Keratinocyte (primary cell): ENCODE results near the gene ADAMTS10. TPM values are rescaled to one million over a fixed set of nuclear protein-coding genes. Genes with fewer than 3 reads are reported as not detected.

Source experiments
- DNase-seq: peaks from one replicate; pipeline ENCODE4 v3.0.0-alpha.2; 2011; ENCODE audit warnings: low read depth, missing footprints, low spot score
- FAIRE-seq: peaks from 2 replicates; lab custom pipeline; 2011; peaks lifted over from hg19 to GRCh38; lab: Jason Lieb, UNC
- H2AFZ ChIP-seq: 2 replicates; pipeline ENCODE4 v1.6.0; 2012; ENCODE audit warnings: low read length, control low read depth, inconsistent platforms; ENCODE audit not compliant: control insufficient read depth
- H3K27ac ChIP-seq: 2 replicates; pipeline ENCODE4 v1.5.1; 2011; ENCODE audit warnings: low read length; ENCODE audit not compliant: control insufficient read depth, insufficient read depth
- H3K27me3 ChIP-seq: 3 replicates; pipeline ENCODE4 v1.6.0; 2011; ENCODE audit warnings: low read length; ENCODE audit not compliant: control insufficient read depth, insufficient read depth; ENCODE audit errors: extremely low read depth
- H3K36me3 ChIP-seq, 2 experiments: 2 replicates in 1 of 2; 3 replicates in 1 of 2; pipeline ENCODE4 v1.5.1; 2011; ENCODE audit warnings: low read length in 2 of 2, mild to moderate bottlenecking in 1 of 2; ENCODE audit not compliant: control insufficient read depth in 2 of 2, insufficient read depth in 2 of 2; ENCODE audit errors: extremely low read depth in 1 of 2
- H3K4me1 ChIP-seq: 3 replicates; pipeline ENCODE4 v1.5.1; 2011; ENCODE audit warnings: low read length; ENCODE audit not compliant: control insufficient read depth, insufficient read depth; ENCODE audit errors: extremely low read depth
- H3K4me2 ChIP-seq: 3 replicates; pipeline ENCODE4 v1.6.0; 2011; ENCODE audit warnings: low read depth, low read length; ENCODE audit not compliant: control insufficient read depth, insufficient read depth; ENCODE audit errors: extremely low read depth
- H3K4me3 ChIP-seq, 3 experiments: fragments of 200-600 bp in 1 of 3; sonication (generic) in 1 of 3; 2 replicates in 2 of 3; 3 replicates in 1 of 3; pipeline ENCODE4 v1.5.1; 2011 to 2016; ENCODE audit warnings: low read length in 3 of 3, mild to moderate bottlenecking in 3 of 3, control low read depth in 2 of 3, inconsistent platforms in 1 of 3, low read depth in 1 of 3, mixed read lengths in 1 of 3, mixed run types in 1 of 3, moderate library complexity in 1 of 3; ENCODE audit not compliant: control insufficient read depth in 2 of 3, insufficient read depth in 2 of 3; ENCODE audit errors: extremely low read depth in 1 of 3
- H3K79me2 ChIP-seq: 2 replicates; pipeline ENCODE4 v1.6.0; 2012; ENCODE audit warnings: low read length; ENCODE audit not compliant: control insufficient read depth, insufficient read depth
- H3K9ac ChIP-seq: 3 replicates; pipeline ENCODE4 v1.6.0; 2011; ENCODE audit warnings: low read length; ENCODE audit not compliant: control insufficient read depth, insufficient read depth; ENCODE audit errors: extremely low read depth
- H3K9me1 ChIP-seq: 3 replicates; pipeline ENCODE4 v1.6.0; 2011; ENCODE audit warnings: low read length; ENCODE audit not compliant: control insufficient read depth, insufficient read depth; ENCODE audit errors: extremely low read depth
- H3K9me3 ChIP-seq: 2 replicates; pipeline ENCODE4 v1.5.1; 2012; ENCODE audit warnings: low read depth, low read length; ENCODE audit not compliant: control insufficient read depth
- H4K20me1 ChIP-seq: 3 replicates; pipeline ENCODE4 v1.6.0; 2011; ENCODE audit warnings: low read length; ENCODE audit not compliant: control insufficient read depth, insufficient read depth; ENCODE audit errors: extremely low read depth
- CTCF ChIP-seq, 3 experiments: IDR thresholded peaks in 1 of 3; conservative IDR thresholded peaks in 1 of 3; optimal IDR thresholded peaks in 1 of 3; 2 replicates in 2 of 3; 3 replicates in 1 of 3; pipeline versions ENCODE3 to v1.5.1; 2011; ENCODE audit warnings: low read length in 3 of 3, mild to moderate bottlenecking in 3 of 3, moderate library complexity in 2 of 3, control low read depth in 1 of 3, inconsistent platforms in 1 of 3; ENCODE audit not compliant: insufficient read depth in 2 of 3; ENCODE audit errors: extremely low read depth in 1 of 3
- EZH2 ChIP-seq: IDR thresholded peaks from one replicate; pipeline ENCODE4 v1.6.1; 2012; ENCODE audit warnings: inconsistent platforms, mild to moderate bottlenecking, low read length, moderate library complexity
- dilution Hi-C: fragments of 300-500 bp; cut with MboI; formaldehyde crosslinking; loops from one replicate; pipeline ENCODE4 v1.7.0; 2020; ENCODE audit warnings: low sequenced_read_pairs; ENCODE audit not compliant: extremely low pct_ligation_motif_present
- polyA plus RNA-seq, 5 experiments: library from polyadenylated mRNA; depleted of rRNA in 3 of 5; stranded (reverse) in 3 of 5; stranded (forward) in 1 of 5; unstranded in 1 of 5; fragments of >200 nt; gene quantifications; 1 replicate in 1 of 5; 2 replicates in 3 of 5; 3 replicates in 1 of 5; pipeline versions ENCODE4 v1.2.1 to v1.2.3, GENCODE V29; 2011 to 2012; ENCODE audit warnings: missing spikeins in 2 of 5, low read depth in 1 of 5, low replicate concordance in 1 of 5

Gene ADAMTS10
- polyA plus RNA-seq, 1 donor (not counting 4 experiments of a cell fraction or from before 2014, with no cell fraction given), result not detected

DNA sequence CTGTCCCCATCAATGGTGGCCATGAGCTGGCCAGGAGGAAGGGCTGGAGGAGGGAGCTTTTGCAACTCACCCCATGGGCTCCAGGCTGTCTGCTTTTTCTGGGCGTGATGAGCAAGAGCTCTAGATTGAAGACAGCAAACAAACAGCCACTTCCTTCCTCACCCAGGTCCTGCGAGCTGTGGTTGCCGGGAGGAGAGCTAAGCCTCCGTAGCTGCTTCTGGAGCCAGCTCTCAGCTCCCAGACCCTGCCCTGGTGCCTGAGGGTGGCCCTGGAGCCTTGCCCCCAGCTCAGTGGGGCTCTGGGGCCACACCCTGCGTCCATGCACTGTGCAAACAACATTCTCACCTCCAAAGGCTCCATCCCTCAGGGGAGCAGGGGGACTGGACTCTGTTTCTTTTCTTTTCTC, 39.5 kb downstream of the ADAMTS10 start:
- TF ChIP-seq CTCF (optimal IDR thresholded peaks at IDR 0.05 in 1 of 3, IDR thresholded peaks at IDR 0.05 in 1 of 3, conservative IDR thresholded peaks at IDR 0.05 in 1 of 3; ENCODE audit: extremely low read depth in 1 of 3, insufficient read depth in 2 of 3, low read length in 3 of 3) (no peak), EZH2 (no peak)
- H2AFZ ChIP-seq, result no peak overlapping the region
- no peak for FAIRE-seq

GRCh38 chr19:8569066-8569771, 41.3 kb downstream of the ADAMTS10 start:
- no peak overlapping the region for H3K27ac ChIP-seq
- FAIRE-seq, result no peak
- peaks cover 6% of the 10 kb centered on the region for H3K4me1 ChIP-seq
- no peaks in the 10 kb centered on the region for H4K20me1 ChIP-seq
- H3K4me2 ChIP-seq, result no peak overlapping the region
- H3K9me1 ChIP-seq, result no peaks in the 10 kb centered on the region
- no peaks in the 10 kb centered on the region for H3K9me3 ChIP-seq
- H3K4me3 ChIP-seq, result no peak overlapping the region
- H3K79me2 ChIP-seq, result no peaks in the 10 kb centered on the region
- H3K9ac ChIP-seq, result no peak overlapping the region
- dilution Hi-C loops, result no loop called here
- no peaks in the 10 kb centered on the region for H3K36me3 ChIP-seq
- no peaks in the 10 kb centered on the region for H3K27me3 ChIP-seq
- TF ChIP-seq CTCF (optimal IDR thresholded peaks at IDR 0.05 in 1 of 3, IDR thresholded peaks at IDR 0.05 in 1 of 3, conservative IDR thresholded peaks at IDR 0.05 in 1 of 3; ENCODE audit: extremely low read depth in 1 of 3, insufficient read depth in 2 of 3, low read length in 3 of 3) (no peak), EZH2 (no peak)
- peak; percentile 42 for DNase-seq
- no peak overlapping the region for H2AFZ ChIP-seq

More for the DNA sequence above, 39.5 kb downstream of the ADAMTS10 start:
- no peak for DNase-seq
- Histone ChIP-seq H3K9me1 (no peaks in the 10 kb centered on the region), H3K4me3 (no peak overlapping the region), H3K9me3 (no peaks in the 10 kb centered on the region), H4K20me1 (no peaks in the 10 kb centered on the region), H3K4me1 (peaks cover 9% of the 10 kb centered on the region), H3K79me2 (no peaks in the 10 kb centered on the region), H3K36me3 (no peaks in the 10 kb centered on the region), H3K27ac (no peak overlapping the region), H3K4me2 (no peak overlapping the region), H3K9ac (no peak overlapping the region), H3K27me3 (no peaks in the 10 kb centered on the region)
- dilution Hi-C loops, result no loop called here
